KMS-11 (cell line): ENCODE measurements around the gene DYNC1LI1.

Experiments
- H2AFZ ChIP-seq: fragments of 200-600 bp; sonication (generic); 2 replicates; pipeline ENCODE4 v1.6.1; 2016; ENCODE audit warnings: antibody characterized with exemption, mixed run types, low read depth
- H3K27ac ChIP-seq: fragments of 200-600 bp; sonication (generic); 2 replicates; pipeline ENCODE4 v1.6.1; 2016; ENCODE audit warnings: mild to moderate bottlenecking, mixed run types
- H3K27me3 ChIP-seq: fragments of 200-600 bp; sonication (generic); 2 replicates; pipeline ENCODE4 v1.6.1; 2017; ENCODE audit warnings: mild to moderate bottlenecking, low read depth, mixed run types, moderate library complexity; ENCODE audit not compliant: insufficient read depth
- H3K36me3 ChIP-seq: fragments of 200-600 bp; sonication (generic); 2 replicates; pipeline ENCODE4 v1.6.1; 2017; ENCODE audit warnings: mild to moderate bottlenecking, mixed run types; ENCODE audit not compliant: insufficient read depth
- H3K4me1 ChIP-seq: fragments of 200-600 bp; sonication (generic); 2 replicates; pipeline ENCODE4 v1.6.1; 2016; ENCODE audit warnings: mild to moderate bottlenecking, low read depth, mixed run types; ENCODE audit not compliant: poor library complexity, severe bottlenecking
- H3K4me2 ChIP-seq: fragments of 200-600 bp; sonication (generic); 2 replicates; pipeline ENCODE4 v1.7.0; 2016; ENCODE audit warnings: mild to moderate bottlenecking, mixed run types
- H3K4me3 ChIP-seq: fragments of 200-600 bp; sonication (generic); IDR thresholded peaks from 2 replicates; pipeline ENCODE4 v1.6.1; 2017; ENCODE audit warnings: low read depth, low read length, mixed read lengths; ENCODE audit not compliant: insufficient read depth
- H3K79me2 ChIP-seq: fragments of 200-600 bp; sonication (generic); 2 replicates; pipeline ENCODE4 v1.6.1; 2016; ENCODE audit warnings: low read depth, mixed run types; ENCODE audit not compliant: insufficient read depth
- H3K9ac ChIP-seq: fragments of 200-600 bp; sonication (generic); 2 replicates; pipeline ENCODE4 v1.6.1; 2016; ENCODE audit warnings: mild to moderate bottlenecking, mixed run types
- H4K20me1 ChIP-seq: fragments of 200-600 bp; sonication (generic); 2 replicates; pipeline ENCODE4 v1.6.1; 2016; ENCODE audit warnings: mild to moderate bottlenecking, mixed run types; ENCODE audit not compliant: insufficient read depth
- TF ChIP-seq, protein P1 (sequence below): fragments of 200-600 bp; sonication (generic); conservative IDR thresholded peaks from 2 replicates; pipeline ENCODE4 v1.6.1; 2017; ENCODE audit warnings: low read depth, mild to moderate bottlenecking, antibody characterized with exemption, low read length, moderate library complexity, mixed read lengths

DYNC1LI1 gene

DNA sequence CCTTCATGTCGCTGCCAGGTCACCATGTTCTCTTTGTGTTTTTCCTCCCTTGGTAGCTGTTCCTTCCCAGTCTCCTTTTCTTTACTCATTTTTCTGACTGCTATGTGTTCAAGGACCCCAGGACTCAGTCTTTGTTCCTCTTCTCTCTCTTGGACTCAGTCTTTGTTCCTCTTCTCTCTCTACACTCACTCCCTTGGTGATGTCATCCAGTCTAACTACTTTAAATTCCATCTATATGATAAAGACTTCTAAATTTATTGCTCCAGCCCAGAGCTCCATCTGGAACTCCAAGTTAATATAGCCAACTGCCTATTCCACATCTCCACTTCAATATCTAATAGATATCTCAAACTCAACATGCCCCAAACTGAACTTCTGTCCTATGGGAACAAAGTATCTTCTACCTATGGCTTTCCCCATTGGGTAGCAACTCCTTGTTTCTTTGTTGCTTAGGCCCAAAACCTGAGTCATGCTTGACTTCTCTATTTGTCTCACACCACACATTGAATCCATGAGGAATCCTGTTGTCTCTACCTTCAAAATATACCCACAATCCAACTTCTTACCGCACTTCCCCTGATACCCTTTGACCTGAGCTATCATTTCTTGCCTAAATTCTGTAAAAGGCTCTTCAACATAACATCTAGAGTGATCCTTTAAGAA is 4.9 kb upstream of the DYNC1LI1 start:
- TF ChIP-seq, protein P1, sequence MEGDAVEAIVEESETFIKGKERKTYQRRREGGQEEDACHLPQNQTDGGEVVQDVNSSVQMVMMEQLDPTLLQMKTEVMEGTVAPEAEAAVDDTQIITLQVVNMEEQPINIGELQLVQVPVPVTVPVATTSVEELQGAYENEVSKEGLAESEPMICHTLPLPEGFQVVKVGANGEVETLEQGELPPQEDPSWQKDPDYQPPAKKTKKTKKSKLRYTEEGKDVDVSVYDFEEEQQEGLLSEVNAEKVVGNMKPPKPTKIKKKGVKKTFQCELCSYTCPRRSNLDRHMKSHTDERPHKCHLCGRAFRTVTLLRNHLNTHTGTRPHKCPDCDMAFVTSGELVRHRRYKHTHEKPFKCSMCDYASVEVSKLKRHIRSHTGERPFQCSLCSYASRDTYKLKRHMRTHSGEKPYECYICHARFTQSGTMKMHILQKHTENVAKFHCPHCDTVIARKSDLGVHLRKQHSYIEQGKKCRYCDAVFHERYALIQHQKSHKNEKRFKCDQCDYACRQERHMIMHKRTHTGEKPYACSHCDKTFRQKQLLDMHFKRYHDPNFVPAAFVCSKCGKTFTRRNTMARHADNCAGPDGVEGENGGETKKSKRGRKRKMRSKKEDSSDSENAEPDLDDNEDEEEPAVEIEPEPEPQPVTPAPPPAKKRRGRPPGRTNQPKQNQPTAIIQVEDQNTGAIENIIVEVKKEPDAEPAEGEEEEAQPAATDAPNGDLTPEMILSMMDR, result no peak
- H2AFZ ChIP-seq, result no peak overlapping the region
- no peaks in the 10 kb centered on the region for H3K79me2 ChIP-seq
- H3K4me2 ChIP-seq, result no peak overlapping the region
- no peak overlapping the region for H3K4me3 ChIP-seq
- no peaks in the 10 kb centered on the region for H3K27me3 ChIP-seq
- H3K9ac ChIP-seq, result no peak overlapping the region
- H4K20me1 ChIP-seq, result no peaks in the 10 kb centered on the region
- no peaks in the 10 kb centered on the region for H3K4me1 ChIP-seq
- H3K36me3 ChIP-seq, result no peaks in the 10 kb centered on the region
- no peak overlapping the region for H3K27ac ChIP-seq

DNA sequence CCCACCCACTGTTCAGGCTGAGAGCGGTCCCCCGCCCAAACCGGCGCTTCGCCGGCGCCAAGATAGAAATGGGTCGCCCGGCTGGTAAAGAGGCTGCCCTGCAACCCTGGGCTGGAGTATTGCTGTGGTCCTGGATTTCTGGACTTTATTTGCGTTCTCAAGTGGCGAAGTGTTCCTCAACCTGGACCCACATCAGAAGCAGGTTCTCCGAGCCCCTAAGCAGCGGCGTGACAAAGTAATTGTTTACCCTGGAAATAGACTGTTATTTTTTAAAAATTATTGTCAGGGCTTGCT is 481 bp upstream of the DYNC1LI1 start:
- peaks cover 18% of the 10 kb centered on the region for H3K4me1 ChIP-seq
- TF ChIP-seq, protein P1, result no peak
- H4K20me1 ChIP-seq, result no peaks in the 10 kb centered on the region
- H3K27ac ChIP-seq, result peak overlapping the region; percentile 83
- peak overlapping the region; percentile 90; the same call in 1 of the 2 replicates for H3K9ac ChIP-seq
- H3K4me3 ChIP-seq, result peak overlapping the region; percentile 45
- peak overlapping the region; percentile 82 for H3K4me2 ChIP-seq
- peaks cover 22% of the 10 kb centered on the region for H3K79me2 ChIP-seq
- peak overlapping the region; percentile 71 for H2AFZ ChIP-seq
- no peaks in the 10 kb centered on the region for H3K27me3 ChIP-seq
- H3K36me3 ChIP-seq, result no peaks in the 10 kb centered on the region

DNA sequence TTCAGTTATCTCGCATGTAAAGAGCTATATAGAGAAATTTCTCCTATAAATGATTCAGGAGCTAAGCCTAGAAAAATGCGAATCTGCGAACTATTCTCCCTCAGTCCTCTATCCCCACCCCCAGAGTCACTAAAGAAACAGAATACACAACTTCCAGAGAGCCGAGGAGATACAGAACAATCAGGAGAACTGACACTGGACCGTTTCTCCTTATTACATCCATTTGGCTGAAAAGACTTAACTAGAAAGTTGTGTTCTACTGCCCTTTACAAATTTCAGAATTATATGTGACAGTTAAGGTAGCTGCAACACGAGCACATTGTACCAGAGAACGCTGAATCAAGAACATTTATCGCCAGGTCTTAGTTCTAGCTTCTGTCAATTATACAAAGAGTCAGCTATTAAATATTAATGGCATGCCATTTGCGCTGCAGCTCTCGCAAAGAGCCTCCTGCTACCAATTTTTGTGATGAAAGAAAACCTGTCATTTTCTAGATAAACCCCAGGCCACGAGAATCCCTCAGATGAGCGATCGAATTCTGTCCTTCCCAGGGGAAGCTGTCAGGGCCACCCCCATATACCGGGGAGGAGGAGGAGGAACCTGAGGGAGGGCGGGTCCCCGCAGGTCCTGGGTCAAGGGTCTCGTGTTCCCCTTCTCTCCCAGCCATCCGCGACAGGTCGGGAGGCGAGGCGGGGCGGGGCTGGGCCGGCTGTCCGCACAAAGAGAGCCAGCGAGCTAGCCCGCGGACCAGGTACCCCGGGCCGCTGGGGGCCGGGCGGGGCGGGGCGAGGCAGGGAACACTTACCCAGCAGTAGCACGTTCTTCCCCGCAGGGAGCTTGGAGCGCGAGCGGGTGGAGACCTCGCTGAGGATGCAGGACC is 878 bp downstream of the DYNC1LI1 start:
- peaks cover 27% of the 10 kb centered on the region for H3K79me2 ChIP-seq
- TF ChIP-seq, protein P1, result no peak

DNA sequence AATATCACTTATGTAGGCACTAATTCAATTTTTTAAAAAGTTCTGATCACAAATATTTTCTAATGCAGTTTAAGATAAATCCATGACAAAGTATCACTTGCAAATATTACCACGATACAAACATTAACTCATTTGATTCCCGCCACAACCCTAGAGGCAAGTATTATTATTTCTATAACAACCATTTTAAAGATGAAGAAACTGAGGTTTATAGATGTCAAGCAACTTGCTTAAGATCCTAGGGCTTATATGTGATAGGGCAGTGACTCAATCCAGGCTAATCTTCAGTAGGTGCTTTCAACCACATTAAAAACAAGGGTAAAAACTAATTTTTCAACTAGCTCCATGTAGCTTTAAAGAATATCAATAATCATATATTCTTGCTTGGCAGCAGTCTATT is 1.7 kb downstream of the DYNC1LI1 start:
- no peaks in the 10 kb centered on the region for H4K20me1 ChIP-seq
- no peak overlapping the region for H3K27ac ChIP-seq
- no peaks in the 10 kb centered on the region for H3K36me3 ChIP-seq
- H2AFZ ChIP-seq, result no peak overlapping the region
- peak overlapping the region; percentile 90; the same call in 1 of the 2 replicates for H3K9ac ChIP-seq
- H3K4me2 ChIP-seq, result peak overlapping the region; percentile 92
- no peak overlapping the region for H3K4me3 ChIP-seq
- H3K27me3 ChIP-seq, result no peaks in the 10 kb centered on the region
- TF ChIP-seq, protein P1, result no peak
- peaks cover 18% of the 10 kb centered on the region for H3K4me1 ChIP-seq
- H3K79me2 ChIP-seq, result peaks cover 30% of the 10 kb centered on the region

More for the DNA sequence above, 878 bp downstream of the DYNC1LI1 start:
- Histone ChIP-seq H3K27me3 (no peaks in the 10 kb centered on the region), H4K20me1 (no peaks in the 10 kb centered on the region), H3K36me3 (no peaks in the 10 kb centered on the region), H3K4me3 (peak overlapping the region; percentile 69), H2AFZ (peak overlapping the region; percentile 69), H3K27ac (peak overlapping the region; percentile 83), H3K4me1 (peaks cover 18% of the 10 kb centered on the region), H3K4me2 (peak overlapping the region; percentile 92), H3K9ac (peak overlapping the region; percentile 90)
